Measurements from ENCODE around the gene RRP9. TPM values are rescaled to one million over a fixed set of nuclear protein-coding genes. Genes with fewer than 3 reads are reported as not detected.

RRP9 gene
- total and polyA plus RNA-seq, 2 donors from 2014 or later, result 17.8 to 18.6 TPM

DNA sequence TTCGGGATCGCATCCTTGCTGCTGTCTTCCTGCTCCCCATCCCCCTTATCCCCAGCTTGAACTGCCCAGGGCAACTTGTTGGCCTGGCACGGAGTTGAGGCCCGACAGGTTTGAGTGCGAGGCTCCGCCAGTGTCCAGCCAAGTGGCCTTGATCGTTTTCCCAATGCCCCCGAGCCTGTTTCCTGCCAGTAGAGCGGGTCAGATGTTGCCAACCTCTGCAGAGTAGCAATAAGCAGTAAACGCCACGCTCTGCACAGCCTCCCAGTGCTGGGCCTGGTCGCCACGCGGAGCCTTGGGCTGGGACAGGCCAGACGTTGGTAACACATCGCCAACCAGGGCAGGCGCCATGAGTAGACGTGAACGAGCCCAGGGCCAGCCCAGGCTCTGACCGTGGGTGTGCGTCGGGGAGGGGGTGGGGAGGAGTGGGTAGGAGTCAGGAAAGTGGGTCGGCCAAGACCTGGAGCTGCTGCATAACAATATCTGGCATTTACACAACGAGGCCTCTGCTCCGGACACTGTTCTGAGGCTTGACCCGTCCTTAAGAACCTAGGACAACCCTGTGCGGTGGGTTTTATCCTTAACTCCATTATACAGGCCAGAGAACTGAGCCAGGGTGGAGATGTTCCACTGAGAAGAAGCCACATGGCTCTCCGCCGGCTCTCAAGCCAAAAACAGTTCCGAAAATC lies 32.7 kb upstream of the RRP9 start:
- FAIRE-seq (no peak), DNase-seq (peak in 3 of 5 donors; percentile 61 to 84 (median 84))
- H3K9me3 ChIP-seq (ENCODE audit: control insufficient read depth in 2 of 3, insufficient read depth in 1 of 3, low read length in 3 of 3), result no peaks in the 10 kb centered on the region
- intact Hi-C loops (cut with DNase I), result no loop called here
- H3K27ac ChIP-seq (ENCODE audit: low read depth in 2 of 2, low read length in 2 of 2), result peak overlapping the region; percentile 88 to 98
- no peaks in the 10 kb centered on the region for H3K27me3 ChIP-seq (ENCODE audit: control insufficient read depth, insufficient read depth, low read length)
- H3K9ac ChIP-seq (ENCODE audit: low read length in 3 of 3), result peak overlapping the region in 2 of 3 donors; percentile 68 to 96
- TF ChIP-seq CTCF (IDR thresholded peaks at IDR 0.05; ENCODE audit: borderline replicate concordance, extremely low read depth, insufficient read depth), result no peak
- H3K36me3 ChIP-seq (ENCODE audit: control insufficient read depth in 2 of 3, insufficient read depth in 3 of 3, low read length in 3 of 3), result peaks cover 0 to 5% (median 0%) of the 10 kb centered on the region in 3 donors
- H3K4me1 ChIP-seq (ENCODE audit: control insufficient read depth in 2 of 3, insufficient read depth in 2 of 3, low read depth in 1 of 3, low read length in 3 of 3), result peaks cover 3 to 19% (median 4%) of the 10 kb centered on the region in 3 donors
- peak overlapping the region; percentile 52 to 94 (median 86) for H3K4me3 ChIP-seq (ENCODE audit: low read length in 3 of 3)

- H3K27me3 ChIP-seq (ENCODE audit: control insufficient read depth, insufficient read depth, low read length), result no peaks in the 10 kb centered on the region
- H3K36me3 ChIP-seq (ENCODE audit: control insufficient read depth in 2 of 3, insufficient read depth in 3 of 3, low read length in 3 of 3), result peaks cover 0 to 5% (median 0%) of the 10 kb centered on the region in 3 donors
- peaks cover 3 to 27% (median 4%) of the 10 kb centered on the region in 3 donors for H3K4me1 ChIP-seq (ENCODE audit: control insufficient read depth in 2 of 3, insufficient read depth in 2 of 3, low read depth in 1 of 3, low read length in 3 of 3)
- no peak overlapping the region for H3K4me3 ChIP-seq (ENCODE audit: low read length in 3 of 3)
- intact Hi-C loops (cut with DNase I), result no loop called here
- no peak for TF ChIP-seq CTCF (IDR thresholded peaks at IDR 0.05; ENCODE audit: borderline replicate concordance, extremely low read depth, insufficient read depth)
- H3K27ac ChIP-seq (ENCODE audit: low read depth in 2 of 2, low read length in 2 of 2), result no peak overlapping the region
- FAIRE-seq, result no peak
- H3K9ac ChIP-seq (ENCODE audit: low read length in 3 of 3), result no peak overlapping the region
- DNase-seq, result no peak
- no peaks in the 10 kb centered on the region for H3K9me3 ChIP-seq (ENCODE audit: control insufficient read depth in 2 of 3, insufficient read depth in 1 of 3, low read length in 3 of 3)
Measured at GRCh38 chr3:51971350-51971749, 29.6 kb upstream of the RRP9 start.

GRCh38 chr3:51970606-51971300 lies 29.0 kb upstream of the RRP9 start:
- no peak for FAIRE-seq
- Histone ChIP-seq H3K9me3 (ENCODE audit: control insufficient read depth in 2 of 3, insufficient read depth in 1 of 3, low read length in 3 of 3) (no peaks in the 10 kb centered on the region), H3K27me3 (ENCODE audit: control insufficient read depth, insufficient read depth, low read length) (no peaks in the 10 kb centered on the region), H3K4me1 (ENCODE audit: control insufficient read depth in 2 of 3, insufficient read depth in 2 of 3, low read depth in 1 of 3, low read length in 3 of 3) (peaks cover 3 to 25% (median 4%) of the 10 kb centered on the region in 3 donors), H3K4me3 (ENCODE audit: low read length in 3 of 3) (no peak overlapping the region), H3K27ac (ENCODE audit: low read depth in 2 of 2, low read length in 2 of 2) (no peak overlapping the region), H3K36me3 (ENCODE audit: control insufficient read depth in 2 of 3, insufficient read depth in 3 of 3, low read length in 3 of 3) (peaks cover 0 to 5% (median 0%) of the 10 kb centered on the region in 3 donors), H3K9ac (ENCODE audit: low read length in 3 of 3) (no peak overlapping the region)
- intact Hi-C loops (cut with DNase I), result no loop called here
- TF ChIP-seq CTCF (IDR thresholded peaks at IDR 0.05; ENCODE audit: borderline replicate concordance, extremely low read depth, insufficient read depth), result no peak
- DNase-seq, result no peak

All from kidney (tissue), 14 donors.